AG04450 (cell line): ENCODE results near the gene COPRS. TPM values are rescaled to one million over a fixed set of nuclear protein-coding genes. Genes with fewer than 3 reads are reported as not detected.
A peak's percentile ranks its signal among the peaks of the same experiment; 100 is the strongest.

Experiments used
- CTCF ChIA-PET: fragments of 300-600, 350-600 bp; formaldehyde crosslinking; extraction: SDS; loops from one replicate; lab custom pipeline; 2022; ENCODE audit warnings: antibody characterized with exemption, inconsistent platforms; lab: Charles Lee
- POLR2A ChIA-PET: fragments of 350-600 bp; formaldehyde crosslinking; extraction: SDS; loops from one replicate; lab custom pipeline; 2021; ENCODE audit warnings: antibody characterized with exemption, inconsistent platforms; lab: Yijun Ruan, JAX
- DNase-seq: peaks from one replicate; pipeline ENCODE4 v3.0.0-alpha.2; 2011; ENCODE audit warnings: low read depth, low spot score
- H3K27ac ChIP-seq: one replicate; pipeline ENCODE4 v1.5.1; 2012; ENCODE audit warnings: low read depth, low read length, control low read depth
- H3K27me3 ChIP-seq: one replicate; pipeline ENCODE4 v1.6.0; 2012; ENCODE audit warnings: low read length; ENCODE audit not compliant: control insufficient read depth, insufficient read depth
- H3K4me3 ChIP-seq: 2 replicates; pipeline ENCODE4 v1.5.1; 2011; ENCODE audit warnings: mild to moderate bottlenecking, low read depth, low read length, control low read depth
- H3K9me3 ChIP-seq: 2 replicates; pipeline ENCODE4 v1.5.1; 2012; ENCODE audit warnings: low read length; ENCODE audit not compliant: control insufficient read depth, insufficient read depth
- CTCF ChIP-seq: IDR thresholded peaks from 2 replicates; pipeline ENCODE4 v1.5.1; 2011; ENCODE audit warnings: low read depth, low read length, control low read depth, inconsistent platforms
- polyA plus RNA-seq: library from polyadenylated mRNA; depleted of rRNA; stranded (reverse); fragments of >200 nt; gene quantifications from 2 replicates; pipeline ENCODE4 v1.2.3, GENCODE V29; 2011

COPRS gene
- polyA plus RNA-seq, 1 experiment, result 61.1 TPM

DNA sequence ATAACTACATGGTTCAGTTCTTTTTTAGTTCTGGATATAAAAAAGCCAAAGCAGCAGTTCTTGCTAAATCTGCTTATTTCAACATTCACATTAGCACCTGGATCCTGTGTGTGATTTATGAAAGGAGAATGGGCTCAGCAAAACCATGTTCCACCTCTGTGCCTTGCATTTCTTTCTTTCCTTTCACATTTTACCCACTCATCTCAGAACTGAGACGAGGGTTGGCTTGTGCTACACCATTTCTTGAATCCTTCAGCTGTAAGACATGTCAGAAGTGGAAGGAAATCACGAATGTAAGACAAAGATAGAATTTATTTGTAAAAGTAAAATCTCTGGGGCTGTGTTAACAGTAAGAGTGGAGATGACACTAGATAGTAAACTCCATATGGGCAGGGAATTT is 43.6 kb upstream of the COPRS start:
- Histone ChIP-seq H3K9me3 (no peaks in the 10 kb centered on the region), H3K27ac (no peak overlapping the region), H3K27me3 (no peaks in the 10 kb centered on the region), H3K4me3 (no peak overlapping the region)
- no peak for DNase-seq
- no peak for TF ChIP-seq CTCF
- ChIA-PET CTCF (interaction anchor here (2.1 kb wide), 1 partner anchor 9 kb away, joined by 19 read pairs; no protein-coding TSS in a partner anchor), POLR2A (no interaction called here)

DNA sequence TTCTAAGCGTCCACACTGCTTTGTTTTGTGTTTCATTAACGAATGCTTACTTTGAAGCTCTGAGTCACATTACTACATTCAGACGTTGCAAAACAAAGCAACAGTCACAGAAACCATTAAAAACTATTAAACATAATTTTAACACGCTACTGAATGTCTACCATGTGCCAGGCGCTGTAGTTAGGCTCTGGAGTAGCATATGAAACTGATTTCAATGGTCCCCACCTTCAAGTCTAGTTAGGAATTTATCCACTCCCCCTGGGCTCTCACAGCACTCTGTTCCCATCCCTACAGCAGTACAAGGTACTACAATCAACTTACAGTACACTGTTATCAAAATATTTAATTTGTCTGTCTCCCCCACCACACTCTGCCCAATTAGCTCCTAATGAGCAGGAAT is 41.8 kb upstream of the COPRS start:
- DNase-seq, result no peak
- CTCF ChIA-PET, result interaction anchor here (0.5 to 2.1 kb wide), 17 partner anchors 11 to 802 kb away, joined by 3 to 19 read pairs (median 4); partner anchors contain the start of gene COPRS
- Histone ChIP-seq H3K27ac (no peak overlapping the region), H3K9me3 (no peaks in the 10 kb centered on the region), H3K4me3 (peak overlapping the region; percentile 95), H3K27me3 (no peaks in the 10 kb centered on the region)
- no peak for TF ChIP-seq CTCF
- POLR2A ChIA-PET, result interaction anchor here (0.5 to 1.1 kb wide), 4 partner anchors 10 to 41 kb away, joined by 3 read pairs; no protein-coding TSS in a partner anchor

DNA sequence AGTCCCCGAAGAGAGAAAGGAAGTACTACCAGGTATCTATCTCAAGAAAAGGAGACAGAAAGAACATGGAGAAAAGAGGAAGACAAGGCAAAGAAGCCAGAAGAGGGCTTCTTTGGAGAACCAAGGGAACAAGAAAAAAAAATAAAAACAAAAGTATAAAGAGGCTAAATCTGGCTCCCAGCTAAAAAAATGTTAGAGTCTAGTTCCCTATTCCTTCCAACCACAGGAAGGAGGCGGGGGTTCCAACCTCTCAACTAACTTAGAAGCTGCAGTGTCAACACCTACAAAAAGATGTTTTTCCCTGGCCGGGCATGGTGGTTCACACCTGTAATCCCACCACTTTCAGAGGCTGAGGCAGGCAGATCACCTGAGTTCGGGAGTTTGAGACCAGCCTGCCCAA is 29.1 kb upstream of the COPRS start:
- ChIA-PET CTCF (interaction anchor here (0.6 kb wide), 1 partner anchor 127 kb away, joined by 3 read pairs; no protein-coding TSS in a partner anchor), POLR2A (interaction anchor here (0.6 kb wide), 1 partner anchor 463 kb away, joined by 3 read pairs; no protein-coding TSS in a partner anchor)
- DNase-seq, result no peak
- no peak for TF ChIP-seq CTCF
- no peak overlapping the region for H3K27ac ChIP-seq
- H3K9me3 ChIP-seq, result no peaks in the 10 kb centered on the region
- no peak overlapping the region for H3K4me3 ChIP-seq
- H3K27me3 ChIP-seq, result no peaks in the 10 kb centered on the region

DNA sequence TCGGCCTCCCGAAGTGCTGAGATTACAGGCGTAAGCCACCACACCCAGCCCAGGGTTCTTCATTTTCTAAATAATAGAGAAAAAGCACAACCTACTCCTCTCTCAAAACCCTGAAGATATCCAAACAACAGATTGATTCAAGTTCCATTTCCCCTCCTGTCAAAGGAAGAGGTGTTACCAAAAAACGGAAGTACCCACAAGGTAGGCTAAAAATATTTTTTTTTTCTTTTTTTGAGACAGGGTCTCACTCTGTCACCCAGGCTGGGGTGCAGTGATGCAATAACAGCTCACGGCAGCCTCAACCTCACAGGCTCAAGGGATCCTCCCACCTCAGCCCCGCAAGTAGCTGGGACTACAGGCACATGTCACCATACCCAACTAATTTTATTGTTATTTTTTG is 23.5 kb upstream of the COPRS start:
- Histone ChIP-seq H3K27ac (no peak overlapping the region), H3K27me3 (no peaks in the 10 kb centered on the region), H3K9me3 (no peaks in the 10 kb centered on the region), H3K4me3 (no peak overlapping the region)
- no peak for DNase-seq
- TF ChIP-seq CTCF, result no peak
- CTCF ChIA-PET, result interaction anchor here (3.1 kb wide), 1 partner anchor 18 kb away, joined by 9 read pairs; the partner anchor contains the start of gene UTP6
- POLR2A ChIA-PET, result interaction anchor here (0.7 kb wide), 1 partner anchor 12 kb away, joined by 5 read pairs; no protein-coding TSS in a partner anchor

DNA sequence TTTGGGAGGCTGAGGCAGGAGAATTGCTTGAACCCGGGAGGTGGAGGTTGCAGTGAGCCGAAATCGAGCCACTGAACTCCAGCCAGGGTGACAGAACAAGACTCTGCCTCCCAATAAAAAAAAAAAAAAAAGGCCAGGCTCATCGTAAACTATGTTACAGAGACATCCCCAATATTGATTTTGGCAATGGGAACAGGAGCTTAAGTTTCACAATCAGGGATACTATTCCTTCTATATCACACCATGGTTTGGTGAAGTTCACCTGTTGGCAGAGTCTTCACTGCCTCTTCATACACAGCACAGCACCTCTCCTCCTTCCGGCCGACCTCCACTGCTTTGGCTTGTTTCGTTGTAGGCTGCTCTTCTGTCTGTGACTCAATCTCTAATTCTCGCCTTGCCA is 21.3 kb upstream of the COPRS start:
- no peaks in the 10 kb centered on the region for H3K27me3 ChIP-seq
- no peak for TF ChIP-seq CTCF
- H3K4me3 ChIP-seq, result no peak overlapping the region
- DNase-seq, result no peak
- H3K27ac ChIP-seq, result no peak overlapping the region
- ChIA-PET CTCF (interaction anchor here (0.6 kb wide), 1 partner anchor 26 kb away, joined by 3 read pairs; no protein-coding TSS in a partner anchor), POLR2A (interaction anchor here (0.6 kb wide), 1 partner anchor 21 kb away, joined by 3 read pairs; the partner anchor contains the start of gene UTP6)
- H3K9me3 ChIP-seq, result no peaks in the 10 kb centered on the region
